ENCODE measurements around the gene SLC11A1.

Gene SLC11A1

GRCh38 chr2:218406209-218406948, 24.3 kb downstream of the SLC11A1 start:
- peak; percentile 80 to 84 for ATAC-seq

GRCh38 chr2:218406949-218407618, 25.0 kb downstream of the SLC11A1 start:
- ATAC-seq: peak; percentile 21 to 25

GRCh38 chr2:218407717-218408116, 25.6 kb downstream of the SLC11A1 start:
- ATAC-seq: no peak

- ATAC-seq: no peak
Observed at GRCh38 chr2:218418321-218418716, 36.2 kb downstream of the SLC11A1 start.

GRCh38 chr2:218418717-218419458, 36.8 kb downstream of the SLC11A1 start, which contains the start of gene VIL1:
TSS of gene VIL1 (plus strand) at chr2:218419123. CDS start at chr2:218423779, 4,656 bp downstream.
- no peak for ATAC-seq

- ATAC-seq: no peak
Observed at GRCh38 chr2:218419630-218420216, 37.6 kb downstream of the SLC11A1 start.

GRCh38 chr2:218421027-218421426, 39.0 kb downstream of the SLC11A1 start:
- ATAC-seq: no peak

GRCh38 chr2:218422403-218423086, 40.5 kb downstream of the SLC11A1 start:
- no peak for ATAC-seq

GRCh38 chr2:218423584-218423983, 41.5 kb downstream of the SLC11A1 start:
- no peak for ATAC-seq

GRCh38 chr2:218425531-218425930, 43.5 kb downstream of the SLC11A1 start:
- ATAC-seq: no peak

- no peak for ATAC-seq
Observed at GRCh38 chr2:218427741-218428140, 45.7 kb downstream of the SLC11A1 start.

- no peak for ATAC-seq
Observed at GRCh38 chr2:218428846-218429558, 46.9 kb downstream of the SLC11A1 start.

GRCh38 chr2:218429911-218430692, 48.0 kb downstream of the SLC11A1 start:
- ATAC-seq: no peak

GRCh38 chr2:218430721-218431120, 48.6 kb downstream of the SLC11A1 start:
- ATAC-seq: no peak

- no peak for ATAC-seq
Observed at GRCh38 chr2:218431878-218432277, 49.8 kb downstream of the SLC11A1 start.

GRCh38 chr2:218432676-218433365, 50.7 kb downstream of the SLC11A1 start:
- ATAC-seq: no peak

GRCh38 chr2:218434456-218434855, 52.4 kb downstream of the SLC11A1 start:
- ATAC-seq: no peak

- no peak for ATAC-seq
Observed at GRCh38 chr2:218435003-218435982, 53.2 kb downstream of the SLC11A1 start.

- ATAC-seq: no peak
Observed at GRCh38 chr2:218436992-218437391, 54.9 kb downstream of the SLC11A1 start.

Data from activated CD4-positive, CD25-positive, alpha-beta regulatory T cell treated with anti-CD3 and anti-CD28 coated beads, Interleukin-2, amount 50 U/mL, for 24 hours (primary cell).